CD4-positive, alpha-beta T cell treated with Interleukin-15 for 4 hours (primary cell): ENCODE data around the gene TBXA2R.
"Not testable (repeated sequence)": the region's sequence is repeated elsewhere in the genome, so short reads cannot be mapped to it uniquely, and the experiment has no call there.

ENCODE experiments used
- DNase-seq: peaks from one replicate; pipeline ENCODE4 v3.0.0-alpha.2; 2020; ENCODE audit warnings: low spot score

TBXA2R gene

DNA sequence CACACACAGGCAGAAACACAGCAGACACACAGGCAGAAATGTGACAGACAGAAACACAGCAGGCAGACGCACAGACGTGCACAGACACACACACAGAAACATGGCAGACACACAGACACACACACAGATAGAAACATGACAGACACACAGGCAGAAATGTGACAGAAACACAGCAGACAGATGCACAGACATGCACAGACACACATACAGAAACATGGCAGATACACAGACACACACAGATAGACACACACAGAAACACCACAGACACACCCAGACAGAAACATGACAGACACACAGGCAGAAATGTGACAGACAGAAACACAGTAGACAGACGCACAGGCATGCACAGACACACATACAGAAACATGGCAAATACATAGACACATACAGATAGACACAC, 1.3 kb downstream of the TBXA2R start:
- DNase-seq: no peak

DNA sequence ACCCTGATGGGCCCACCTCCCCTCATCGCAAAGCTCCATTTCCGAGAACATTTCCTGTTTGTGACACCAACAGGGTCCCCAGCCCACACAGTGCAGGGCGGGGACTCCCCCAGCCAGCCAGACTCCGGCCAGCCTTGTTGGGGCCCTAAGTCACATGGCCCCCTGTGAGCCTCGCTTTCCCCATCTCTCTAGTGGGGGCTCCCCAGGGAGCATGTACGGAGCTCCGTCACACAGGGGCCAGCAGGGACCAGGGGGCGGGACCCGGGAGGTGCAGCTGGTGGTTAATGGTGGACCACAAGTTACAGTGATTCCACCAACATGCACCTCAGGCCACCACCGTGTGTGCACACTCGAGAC, 1.7 kb downstream of the TBXA2R start:
- peak; percentile 20 for DNase-seq

DNA sequence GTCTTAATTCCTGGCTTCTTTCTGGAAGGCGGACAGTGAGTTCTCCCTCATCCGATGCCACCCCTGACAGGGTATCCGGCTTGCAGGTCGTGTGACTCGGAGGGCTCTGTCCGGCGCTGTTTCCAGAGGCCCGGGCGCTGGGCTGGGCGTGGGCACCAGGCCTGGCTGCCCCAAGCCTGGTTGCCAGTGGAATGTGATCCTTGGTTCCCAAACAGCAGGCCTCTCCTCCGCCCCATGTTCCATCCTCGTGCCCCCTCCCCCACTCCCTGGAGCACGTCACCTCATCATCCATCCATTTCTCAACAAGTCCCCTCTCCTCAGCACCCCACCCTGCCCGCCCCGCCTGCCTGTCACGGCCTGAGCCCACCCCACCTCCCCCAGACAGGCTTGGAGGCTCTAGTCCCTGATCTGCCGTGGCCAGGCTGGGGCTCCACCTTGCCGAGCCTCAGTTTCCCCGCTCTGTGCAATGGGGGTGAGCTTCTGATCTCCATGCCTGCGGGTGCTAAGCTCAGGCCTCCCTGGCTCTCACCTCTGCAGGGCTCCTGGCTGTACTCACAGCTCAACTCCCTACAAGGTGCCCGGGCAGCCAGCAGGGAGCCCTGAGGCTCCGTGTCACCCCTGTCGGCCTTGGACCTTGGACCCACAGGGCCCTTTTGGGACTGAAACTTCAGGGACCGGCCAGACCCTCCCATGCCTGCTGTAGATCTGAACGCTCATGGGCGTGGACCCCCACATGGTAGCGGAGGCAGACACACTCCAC, 2.3 kb downstream of the TBXA2R start:
- no peak for DNase-seq

DNA sequence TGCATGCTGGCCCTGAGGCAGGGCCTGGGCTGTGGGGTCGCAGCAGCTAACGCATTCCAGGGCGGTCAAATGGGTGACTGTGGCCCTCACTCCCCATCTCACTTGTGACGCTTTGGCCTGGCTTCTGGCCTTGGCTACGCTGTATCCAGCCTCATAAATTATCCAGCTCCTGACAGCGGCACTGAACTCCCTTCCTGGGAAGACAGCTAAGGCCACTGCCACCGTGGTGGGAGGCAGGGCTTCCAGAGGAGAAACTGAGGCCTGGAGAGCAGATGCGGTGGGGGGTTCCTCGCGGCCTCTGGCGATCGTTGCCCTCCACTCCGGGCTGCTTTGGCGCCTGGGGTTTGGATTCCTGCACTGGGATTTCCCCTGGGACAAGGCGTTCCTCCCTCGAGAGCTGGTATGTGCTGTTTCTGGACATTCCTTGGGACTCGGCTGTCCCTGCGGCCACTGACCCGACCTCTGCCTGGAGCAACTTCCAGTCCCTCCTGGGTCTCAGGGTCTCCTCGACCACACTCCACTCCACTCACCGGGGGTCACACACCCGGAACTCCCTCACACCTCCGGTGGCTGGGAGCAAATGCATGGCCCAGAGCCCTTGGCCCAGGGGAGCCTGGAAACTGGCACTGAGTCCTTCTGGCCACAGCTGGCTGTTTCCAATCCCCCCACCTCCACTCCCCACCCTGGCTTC, 3.4 kb downstream of the TBXA2R start:
- DNase-seq: no peak

DNA sequence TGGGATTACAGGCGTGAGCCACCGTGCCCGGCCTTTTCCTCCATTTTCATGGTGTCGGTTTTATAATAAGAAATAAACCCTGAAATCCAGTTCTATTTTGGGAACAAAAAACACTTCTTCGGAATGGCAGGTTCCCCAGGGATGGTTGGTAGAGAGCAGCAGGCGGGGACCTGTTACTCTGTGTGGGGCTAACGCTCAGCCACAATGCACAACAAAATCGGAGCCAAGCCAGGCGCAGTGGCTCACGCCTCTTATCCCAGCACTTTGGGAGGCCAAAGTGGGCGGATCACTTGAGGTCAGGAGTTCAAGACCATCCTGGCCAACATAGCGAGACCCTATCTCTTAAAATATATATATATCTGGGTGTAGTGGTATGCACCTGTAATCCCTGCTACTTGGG, 5.7 kb downstream of the TBXA2R start:
- no peak for DNase-seq

DNA sequence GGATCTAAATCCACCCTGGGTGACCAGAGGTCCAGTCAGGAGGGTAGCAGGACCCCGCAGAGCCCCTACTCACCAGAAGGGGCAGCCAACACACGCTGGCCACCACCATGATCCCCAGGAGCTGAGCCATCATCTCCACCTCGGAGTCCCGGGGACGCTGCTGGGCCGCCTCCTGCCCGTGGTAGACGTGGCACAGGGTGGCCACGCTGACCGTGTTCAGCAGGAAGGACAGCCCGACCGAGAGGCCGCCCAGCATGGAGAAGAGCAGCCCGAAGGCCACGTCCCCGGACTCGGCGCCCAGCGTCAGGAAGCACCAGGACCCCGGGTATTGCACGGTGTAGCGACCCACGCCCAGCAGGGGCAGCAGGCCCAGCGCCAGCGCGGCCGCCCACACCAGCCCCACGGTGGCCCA, 6.9 kb downstream of the TBXA2R start:
- DNase-seq: no peak

DNA sequence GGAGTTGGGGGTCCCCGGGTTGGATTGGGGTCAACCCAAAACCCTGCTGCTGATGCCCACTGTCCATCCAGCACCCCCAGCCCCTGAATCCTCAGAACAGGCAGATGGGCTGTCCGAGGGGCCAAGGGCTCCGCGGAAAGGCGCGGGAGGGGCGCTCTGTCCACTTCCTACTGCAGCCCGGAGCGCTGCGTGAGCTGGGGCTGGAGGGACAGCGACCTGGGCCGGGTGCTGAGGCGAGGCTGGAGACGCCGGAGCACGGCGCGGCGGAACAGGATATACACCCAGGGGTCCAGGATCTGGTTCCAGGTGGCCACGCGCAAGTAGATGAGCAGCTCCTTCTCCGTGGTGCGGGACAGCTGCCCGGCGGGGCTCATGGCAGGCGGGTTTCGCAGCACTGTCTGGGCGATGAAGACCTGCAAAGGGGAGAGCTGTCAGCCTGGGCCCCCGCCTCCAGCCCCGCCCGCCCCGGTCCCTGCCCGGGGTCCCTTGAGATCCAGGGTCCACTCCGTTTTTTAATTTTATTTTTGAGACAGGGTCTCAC, 11.1 kb downstream of the TBXA2R start:
- no peak for DNase-seq

DNA sequence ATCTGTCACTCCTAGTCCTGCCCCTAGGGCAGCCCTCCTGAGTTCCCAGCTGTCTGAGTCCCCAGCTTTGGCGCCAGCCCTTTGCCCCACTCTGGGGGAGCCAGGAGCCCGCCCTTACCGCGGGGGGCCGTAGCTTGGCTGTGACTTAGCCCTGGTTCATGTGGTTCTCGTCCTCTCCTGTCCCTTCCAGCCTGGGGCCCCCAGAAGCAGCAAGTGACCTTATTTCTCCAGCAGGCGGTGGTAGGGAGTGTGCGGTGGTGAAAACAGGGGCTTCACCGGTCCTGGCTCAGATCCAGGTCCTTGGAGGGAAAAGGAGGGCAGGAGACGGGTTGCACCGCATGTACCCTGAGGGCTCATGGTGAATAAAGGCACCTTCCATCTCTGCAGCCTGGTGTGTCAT, 13.5 kb downstream of the TBXA2R start:
- DNase-seq: no peak

DNA sequence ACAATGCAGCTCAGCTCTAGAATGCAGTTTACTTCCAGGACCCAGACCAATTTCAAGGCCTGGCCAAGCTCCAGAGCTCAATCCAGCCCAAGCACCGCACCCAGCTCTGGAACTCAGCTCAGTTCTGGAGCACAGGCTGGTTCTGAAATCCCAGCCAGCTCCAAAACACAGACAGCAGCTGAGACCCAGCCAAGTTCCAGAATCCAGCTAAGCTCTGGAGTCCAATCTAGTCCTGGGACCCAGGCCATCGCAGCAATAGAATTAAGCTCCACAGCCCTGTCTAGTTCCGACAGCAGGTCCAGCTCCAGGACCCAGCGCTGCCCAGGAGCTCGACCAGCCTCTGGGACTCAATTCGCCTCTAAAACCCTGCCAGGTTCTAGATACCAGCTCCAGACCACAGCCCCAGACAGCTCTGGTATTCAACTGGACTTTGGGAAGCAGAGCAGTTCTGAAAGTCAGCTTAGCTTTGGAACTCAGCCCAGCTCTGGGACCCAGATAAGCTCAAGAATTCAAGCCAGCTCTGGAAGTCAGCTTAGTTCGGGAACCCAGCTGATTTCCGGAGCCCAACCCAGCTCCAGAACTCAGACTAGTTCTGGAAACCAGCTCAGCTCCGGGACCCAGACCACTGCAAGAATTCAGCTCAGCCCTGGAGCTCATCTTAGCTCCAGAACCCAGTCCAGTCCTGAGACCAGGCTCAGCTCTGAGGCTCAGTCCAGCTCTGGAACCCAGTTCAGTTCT, 14.6 kb downstream of the TBXA2R start:
- no peak for DNase-seq

DNA sequence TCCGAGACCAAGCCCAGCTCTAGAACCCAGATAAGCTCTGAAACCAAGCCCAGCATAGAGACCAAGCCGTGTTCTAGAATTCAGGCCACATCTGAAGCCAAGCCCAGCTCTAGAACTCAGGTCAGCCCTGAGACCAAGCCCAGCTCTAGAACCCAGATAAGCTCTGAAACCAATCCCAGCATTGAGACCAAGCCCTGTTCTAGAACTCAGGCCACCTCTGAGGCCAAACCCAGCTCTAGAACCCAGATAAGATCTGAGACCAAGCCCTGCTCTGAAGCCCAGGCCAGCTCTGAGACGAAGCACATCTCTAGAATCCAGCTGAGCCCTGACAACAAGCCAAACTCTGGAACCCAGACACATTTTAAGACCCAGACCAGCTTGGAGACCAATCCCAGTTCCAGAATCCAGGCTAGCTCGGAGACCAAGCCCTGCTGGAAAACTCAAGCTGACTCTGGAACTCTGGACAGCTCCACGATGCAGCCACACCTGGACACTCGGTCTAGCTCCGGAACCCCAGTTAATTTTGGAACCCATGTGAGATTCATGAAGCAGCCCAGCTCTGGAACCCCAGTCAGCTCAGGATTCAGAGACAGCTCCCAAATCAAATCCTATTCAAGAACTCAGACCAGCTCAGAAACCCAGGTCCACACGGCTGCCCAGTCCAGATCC, 15.6 kb downstream of the TBXA2R start:
- no peak for DNase-seq

DNA sequence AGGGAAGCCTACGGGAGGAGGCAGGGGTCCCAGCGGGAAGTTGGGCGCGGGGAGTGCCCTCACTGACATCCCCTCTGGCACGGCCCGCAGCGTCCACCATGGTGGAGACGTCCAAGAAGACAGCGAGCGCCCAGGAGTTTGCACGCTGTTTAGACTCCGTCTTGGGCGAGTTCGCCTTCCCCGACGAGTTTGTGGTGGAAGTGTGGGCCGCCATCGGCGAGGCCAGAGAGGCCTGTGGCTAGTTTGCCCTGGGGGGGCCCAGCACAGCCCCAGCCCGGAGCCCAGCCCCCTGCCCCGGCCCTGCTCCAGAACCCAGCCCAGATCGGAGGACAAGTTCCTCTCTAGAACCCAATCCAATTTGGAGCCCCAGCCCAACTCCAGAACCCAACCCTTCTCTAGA, 16.7 kb downstream of the TBXA2R start:
- no peak for DNase-seq

DNA sequence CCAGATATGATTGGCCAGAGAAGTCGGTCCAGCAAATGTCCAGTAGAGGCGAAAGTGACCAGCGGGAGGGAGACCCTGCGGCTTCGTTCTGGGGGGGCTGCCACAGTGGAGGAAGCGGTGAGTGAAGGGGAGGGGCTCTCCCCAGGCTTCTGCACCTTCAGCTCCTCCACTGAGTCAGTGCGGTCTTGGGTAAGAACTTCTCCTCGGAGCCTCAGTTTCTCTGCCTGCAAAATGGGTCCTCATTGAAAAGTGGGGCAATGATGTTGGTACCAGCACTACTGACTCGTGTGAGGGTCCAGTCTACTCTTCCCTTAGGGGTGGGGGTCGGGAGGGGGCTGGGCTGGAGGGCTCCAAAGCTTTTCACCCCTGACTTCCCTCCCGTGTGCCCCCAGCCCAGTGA, 17.2 kb downstream of the TBXA2R start:
- no peak for DNase-seq

DNA sequence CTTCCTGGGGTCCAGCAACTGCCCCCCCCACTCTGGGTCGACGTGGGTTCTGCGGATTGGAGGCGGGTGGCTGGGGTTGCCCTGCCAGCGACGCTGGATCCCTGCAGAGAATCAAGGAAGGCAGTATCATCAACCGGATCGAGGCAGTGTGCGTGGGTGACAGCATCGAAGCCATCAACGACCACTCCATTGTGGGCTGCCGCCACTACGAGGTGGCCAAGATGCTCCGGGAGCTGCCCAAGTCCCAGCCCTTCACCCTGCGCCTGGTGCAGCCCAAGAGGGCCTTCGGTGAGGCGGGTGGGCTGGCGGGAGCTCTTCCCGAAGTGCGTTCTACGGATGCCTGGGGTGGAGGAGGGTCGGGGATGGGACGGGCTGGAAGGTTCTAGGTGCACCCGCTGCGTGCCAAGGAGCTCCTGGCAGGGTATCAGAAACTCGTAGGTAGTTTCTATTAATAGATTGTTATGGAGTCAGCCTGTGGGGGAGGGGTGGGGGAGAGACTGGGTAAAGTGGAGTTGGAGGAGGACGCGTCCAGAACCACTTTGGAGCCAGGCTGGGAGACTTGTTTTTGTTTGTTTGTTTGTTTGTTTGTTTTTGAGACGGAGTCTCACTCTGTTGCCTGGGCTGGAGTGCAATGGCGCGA, 19.8 kb downstream of the TBXA2R start:
- no peak for DNase-seq

DNA sequence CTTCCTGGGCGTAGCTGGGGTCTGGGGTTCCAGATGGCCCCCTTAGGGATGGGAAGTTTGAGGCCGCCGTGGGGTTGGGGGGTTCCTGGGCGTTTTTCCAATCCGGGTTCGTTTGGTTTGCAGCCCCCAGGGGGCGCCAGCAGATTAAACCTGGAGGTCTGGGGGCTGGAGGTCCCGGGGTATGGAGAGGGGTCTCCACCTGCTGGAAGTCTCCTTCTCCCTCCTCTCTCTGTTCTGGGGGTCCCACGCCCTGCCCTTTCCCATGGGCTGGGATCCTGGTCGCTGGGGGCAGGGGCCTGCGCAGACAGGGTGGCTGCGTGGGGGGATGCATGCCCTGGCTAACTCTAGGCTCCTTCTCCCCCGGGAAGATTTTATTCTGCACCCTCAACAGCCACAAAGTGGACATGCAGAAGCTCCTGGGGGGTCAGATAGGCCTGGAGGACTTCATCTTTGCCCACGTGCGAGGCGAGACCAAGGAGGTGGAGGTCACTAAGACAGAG, 20.5 kb downstream of the TBXA2R start:
- peak; percentile 21 for DNase-seq

DNA sequence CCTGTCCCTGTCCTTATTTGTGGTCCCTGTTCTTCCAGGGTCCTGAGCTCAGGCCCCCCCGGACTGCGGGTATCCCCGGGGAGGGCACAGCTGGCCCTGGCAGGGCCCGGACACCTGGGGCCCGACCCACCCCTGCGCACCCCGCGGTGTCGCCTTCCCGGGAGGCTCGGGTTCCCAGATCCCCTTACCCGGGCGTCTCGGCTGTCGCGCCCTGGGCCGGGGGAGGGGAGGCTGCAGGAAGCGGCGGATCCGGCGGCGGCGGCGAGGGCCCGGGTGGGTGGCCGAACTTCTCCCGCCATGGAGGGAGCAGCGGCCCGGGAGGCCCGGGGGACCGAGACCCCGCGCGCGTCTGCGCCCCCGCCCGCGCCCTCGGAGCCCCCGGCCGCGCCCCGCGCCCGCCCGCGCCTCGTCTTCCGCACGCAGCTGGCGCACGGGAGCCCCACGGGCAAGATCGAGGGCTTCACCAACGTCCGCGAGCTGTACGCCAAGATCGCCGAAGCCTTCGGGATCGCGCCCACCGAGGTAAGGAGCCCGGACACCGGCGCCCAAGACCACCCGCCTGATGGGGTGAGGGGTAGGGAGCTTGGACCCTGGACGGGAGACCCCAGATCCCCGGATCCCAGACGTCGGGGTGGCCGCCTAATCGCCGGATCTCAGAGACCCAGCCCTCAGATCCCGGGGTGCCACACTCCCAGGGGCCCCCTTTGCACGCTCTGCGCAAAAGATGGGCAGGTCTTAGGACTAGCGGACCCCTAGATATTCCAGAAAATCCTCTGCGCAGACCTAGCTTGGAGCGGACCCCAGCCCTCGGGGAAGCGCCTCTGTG, 21.2 kb downstream of the TBXA2R start, which contains the start of gene GIPC3:
GIPC3 (plus strand) TSS at position 178 of the 826 bp plus-strand sequence; CDS start at position 298, 120 bp downstream.
- no peak for DNase-seq

DNA sequence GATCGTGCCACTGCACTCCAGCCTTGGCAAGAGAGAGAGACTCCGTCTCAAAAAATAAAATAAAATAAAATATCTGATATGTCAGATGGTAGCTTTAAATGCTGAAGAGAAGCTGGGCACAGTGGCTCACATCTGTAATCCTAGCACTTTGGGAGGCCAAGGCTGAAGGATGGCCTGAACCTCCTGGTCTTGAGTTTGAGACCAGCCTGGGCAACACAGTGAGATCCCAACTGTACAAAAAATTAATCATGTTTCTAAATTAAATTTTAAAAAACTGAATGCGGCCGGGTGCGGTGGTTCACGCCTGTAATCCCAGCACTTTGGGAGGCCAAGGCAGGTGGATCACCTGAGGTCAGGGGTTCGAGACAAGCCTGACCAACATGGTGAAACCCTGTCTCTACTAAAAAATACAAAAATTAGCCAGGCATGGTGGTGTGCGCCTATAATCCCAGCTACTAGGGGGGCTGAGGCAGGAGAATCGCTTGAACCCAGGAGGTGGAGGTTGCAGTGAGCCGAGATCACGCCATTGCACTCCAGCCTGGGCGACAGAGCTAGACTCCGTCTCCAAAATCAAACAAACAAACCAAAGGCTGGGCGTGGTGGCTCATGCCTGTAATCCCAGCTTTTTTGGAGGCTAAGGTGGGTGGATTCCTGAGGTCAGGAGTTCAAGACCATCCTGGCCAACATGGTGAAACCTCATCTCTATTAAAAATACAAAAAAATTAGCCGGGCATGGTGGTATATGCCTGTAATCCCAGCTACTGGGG, 22.5 kb downstream of the TBXA2R start:
- DNase-seq: not testable (repeated sequence)

DNA sequence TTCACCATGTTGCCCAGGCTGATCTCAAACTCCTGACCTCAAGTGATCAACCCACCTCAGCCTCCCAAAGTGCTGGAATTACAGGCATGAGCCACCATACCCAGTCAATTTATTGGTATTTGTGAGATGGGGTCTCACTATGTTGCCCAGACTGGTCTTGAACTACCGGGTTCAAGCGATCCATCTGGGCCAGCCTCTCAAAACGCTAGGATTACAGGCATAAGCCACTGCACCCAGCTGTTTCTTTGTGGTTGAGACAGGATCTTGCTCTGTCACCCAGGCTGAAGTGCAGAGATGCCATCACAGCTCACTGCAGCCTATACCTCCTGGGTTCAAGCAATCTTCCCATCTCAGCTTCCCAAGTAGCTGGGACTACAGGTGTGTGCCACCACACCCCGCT, 24.9 kb downstream of the TBXA2R start:
- DNase-seq: not testable (repeated sequence)

DNA sequence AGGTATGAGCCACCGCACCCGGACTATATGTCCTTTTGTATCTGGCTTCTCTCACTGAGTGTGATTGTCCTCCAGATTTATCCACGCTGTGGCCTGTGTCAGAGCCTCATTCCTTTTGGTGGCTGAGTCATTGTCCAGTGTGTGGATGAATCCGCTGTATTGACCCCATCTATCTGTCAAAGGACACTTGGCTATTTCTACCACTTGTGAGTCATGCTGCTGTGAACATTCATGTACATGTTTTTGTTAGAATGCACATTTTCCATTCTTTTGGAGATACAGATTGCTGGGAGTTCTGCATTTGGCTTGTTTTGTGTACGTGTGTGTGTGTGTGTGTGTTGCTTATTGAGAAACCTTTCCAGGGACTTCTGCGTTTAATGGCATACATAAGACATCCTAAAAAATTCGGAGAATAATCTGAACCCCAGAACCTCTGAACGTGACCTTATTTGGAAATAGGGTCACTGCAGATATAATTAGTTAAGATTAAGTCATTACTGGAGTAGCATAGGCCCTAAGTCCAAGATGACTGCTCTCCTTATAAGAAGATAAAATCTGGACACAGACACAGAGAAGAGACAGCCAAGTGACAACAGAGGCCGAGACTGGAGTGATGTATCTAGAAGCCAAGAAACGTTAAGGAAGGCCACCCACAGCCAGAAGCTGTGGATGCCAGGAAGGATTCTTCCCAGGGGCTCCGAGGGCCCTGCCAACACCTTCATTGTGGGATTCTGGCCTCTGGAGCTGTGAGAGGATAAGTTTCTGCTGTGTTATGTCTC, 26.3 kb downstream of the TBXA2R start:
- DNase-seq: no peak

DNA sequence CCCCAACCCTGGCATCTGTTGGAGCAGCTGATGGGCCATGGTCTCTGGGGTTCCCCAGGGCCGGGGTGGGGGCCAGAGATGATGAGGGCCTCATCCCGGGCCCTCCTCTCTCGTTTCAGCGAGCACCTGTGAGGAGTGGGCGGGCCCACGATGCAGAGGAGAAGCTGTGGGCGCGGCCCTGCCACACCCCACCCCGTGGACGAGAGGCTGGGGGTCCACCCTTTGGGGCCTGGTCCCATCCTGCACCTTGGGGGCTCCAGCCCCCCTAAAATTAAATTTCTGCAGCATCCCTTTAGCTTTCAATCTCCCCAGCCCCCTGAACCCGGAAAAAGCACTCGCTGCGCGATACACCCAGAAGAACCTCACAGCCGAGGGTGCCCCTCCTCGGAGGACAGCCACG, 28.3 kb downstream of the TBXA2R start:
- no peak for DNase-seq
